ENCODE data around the gene MBD5. TPM values are rescaled to one million over a fixed set of nuclear protein-coding genes. Genes with fewer than 3 reads are reported as not detected.

Gene MBD5
- total and polyA plus RNA-seq, 2 of the 4 experiments (the other 2 are of a cell fraction), result 9.8 to 14.2 TPM

- no peak overlapping the region for H4K5ac ChIP-seq (ENCODE audit: low read depth, low read length)
Observed at GRCh38 chr2:148350199-148350598, 329.3 kb downstream of the MBD5 start.

More at GRCh38 chr2:148350199-148350598, 329.3 kb downstream of the MBD5 start:
- no peak overlapping the region for H3K27ac ChIP-seq (ENCODE audit: insufficient read depth, low read length)
- no peak overlapping the region for H3K14ac ChIP-seq (replicated peaks; ENCODE audit: low read depth, low read length)
- no peak overlapping the region for H2AK5ac ChIP-seq (ENCODE audit: low read depth, low read length)
- in situ Hi-C loops (cut with MboI; ENCODE audit: low sequenced_read_pairs) (no loop called here), intact Hi-C loops (cut with micrococcal nuclease) (loop anchor here (10.0 kb wide), 1 partner anchor 355 kb away; no protein-coding TSS in a partner anchor), dilution Hi-C loops (cut with HindIII; ENCODE audit: low sequenced_read_pairs, unreplicated experiment) (no loop called here)
- H2BK20ac ChIP-seq (ENCODE audit: low read depth, low read length), result no peak overlapping the region
- no peaks in the 10 kb centered on the region for H3K9me1 ChIP-seq (ENCODE audit: insufficient read depth, low read length)
- no peak for TF ChIP-seq RAD21 (IDR thresholded peaks at IDR 0.05; ENCODE audit: low read length)
- H2AK9ac ChIP-seq (replicated peaks; ENCODE audit: low read depth, low read length, poor library complexity), result no peak overlapping the region
- no peak for ATAC-seq (ENCODE audit: low read depth)
- H3K4me1 ChIP-seq (ENCODE audit: control insufficient read depth, insufficient read depth, low read length), result no peaks in the 10 kb centered on the region
- H3K27me3 ChIP-seq (ENCODE audit: control insufficient read depth, insufficient read depth, low read length), result no peaks in the 10 kb centered on the region
- no peak overlapping the region for H2BK5ac ChIP-seq (ENCODE audit: low read depth, low read length, poor library complexity, severe bottlenecking)
- ChIA-PET CTCF (no interaction called here), POLR2A (ENCODE audit: unreplicated experiment) (no interaction called here)
- H3K4ac ChIP-seq (ENCODE audit: low read depth, low read length), result no peak overlapping the region
- no peak overlapping the region for H3K4me2 ChIP-seq (ENCODE audit: low read depth, low read length)
- H4K8ac ChIP-seq (ENCODE audit: low read depth in 2 of 2, low read length in 2 of 2), result no peak overlapping the region
- H4K91ac ChIP-seq (ENCODE audit: insufficient read depth, low read depth, low read length), result no peak overlapping the region
- no TSS peak for BruUV-seq (replicated peaks)
- H3K9me3 ChIP-seq (ENCODE audit: control insufficient read depth, insufficient read depth, low read length), result no peaks in the 10 kb centered on the region
- H3K9ac ChIP-seq (ENCODE audit: low read depth, low read length), result no peak overlapping the region
- no peak overlapping the region for H3K18ac ChIP-seq (ENCODE audit: low read depth, low read length)
- no peak overlapping the region for H2BK120ac ChIP-seq (ENCODE audit: low read depth, low read length)
- H3K36me3 ChIP-seq (ENCODE audit: control insufficient read depth, insufficient read depth, low read length), result no peaks in the 10 kb centered on the region
- no peak for DNase-seq
- no peaks in the 10 kb centered on the region; the same call in 1 of the 2 replicates for H4K20me1 ChIP-seq (ENCODE audit: insufficient read depth, low read length)
- H3K56ac ChIP-seq (ENCODE audit: extremely low read depth, insufficient read depth, low read length), result no peak overlapping the region
- no peak overlapping the region for H3K23ac ChIP-seq (ENCODE audit: low read depth, low read length)
- peaks cover 3 to 8% of the 10 kb centered on the region in 2 experiments; a peak in 1 of 4 replicates for H3K79me1 ChIP-seq (ENCODE audit: low read depth in 1 of 2, low read length in 2 of 2)
- no peak overlapping the region for H2BK15ac ChIP-seq (ENCODE audit: low read depth, low read length)
- WGBS, 2 experiments (ENCODE audit: extremely low coverage in 2 of 2, insufficient read length in 1 of 2), result no CpG with 5 or more reads among the region's 1 CpG
- H3K4me3 ChIP-seq (ENCODE audit: insufficient read depth, low read depth, low read length), result no peak overlapping the region
- H2AFZ ChIP-seq (replicated peaks; ENCODE audit: low read length, poor library complexity), result no peak overlapping the region

Data from IMR-90 (cell line).